Stomach (tissue), 4 donors: ENCODE data around the gene ARHGAP4.

ENCODE experiments used
- CTCF ChIP-seq, 7 experiments: fragments of 450-650 bp in 4 of 7; fragments of 200-600 bp in 3 of 7; sonication (generic) in 3 of 7; IDR thresholded peaks; one replicate each; pipeline ENCODE4 v1.5.1; 2016 to 2019; ENCODE audit warnings: antibody characterized with exemption in 7 of 7, control low read depth in 2 of 7, mild to moderate bottlenecking in 1 of 7
- EP300 ChIP-seq: sonication (generic); formaldehyde crosslinking; IDR thresholded peaks from one replicate; pipeline ENCODE4 v1.6.1; 2017; ENCODE audit warnings: antibody characterized with exemption
- POLR2A ChIP-seq, 4 donors: fragments of 450-650 bp; IDR thresholded peaks; one replicate each; pipeline ENCODE4 v1.6.1; 2016; ENCODE audit warnings: antibody characterized with exemption in 4 of 4, control low read depth in 2 of 4, mild to moderate bottlenecking in 1 of 4, moderate library complexity in 1 of 4
- POLR2AphosphoS5 ChIP-seq, 3 donors: sonication (generic); formaldehyde crosslinking; IDR thresholded peaks; one replicate each; pipeline ENCODE4 v1.6.1; 2016; ENCODE audit warnings: antibody characterized with exemption in 3 of 3

DNA sequence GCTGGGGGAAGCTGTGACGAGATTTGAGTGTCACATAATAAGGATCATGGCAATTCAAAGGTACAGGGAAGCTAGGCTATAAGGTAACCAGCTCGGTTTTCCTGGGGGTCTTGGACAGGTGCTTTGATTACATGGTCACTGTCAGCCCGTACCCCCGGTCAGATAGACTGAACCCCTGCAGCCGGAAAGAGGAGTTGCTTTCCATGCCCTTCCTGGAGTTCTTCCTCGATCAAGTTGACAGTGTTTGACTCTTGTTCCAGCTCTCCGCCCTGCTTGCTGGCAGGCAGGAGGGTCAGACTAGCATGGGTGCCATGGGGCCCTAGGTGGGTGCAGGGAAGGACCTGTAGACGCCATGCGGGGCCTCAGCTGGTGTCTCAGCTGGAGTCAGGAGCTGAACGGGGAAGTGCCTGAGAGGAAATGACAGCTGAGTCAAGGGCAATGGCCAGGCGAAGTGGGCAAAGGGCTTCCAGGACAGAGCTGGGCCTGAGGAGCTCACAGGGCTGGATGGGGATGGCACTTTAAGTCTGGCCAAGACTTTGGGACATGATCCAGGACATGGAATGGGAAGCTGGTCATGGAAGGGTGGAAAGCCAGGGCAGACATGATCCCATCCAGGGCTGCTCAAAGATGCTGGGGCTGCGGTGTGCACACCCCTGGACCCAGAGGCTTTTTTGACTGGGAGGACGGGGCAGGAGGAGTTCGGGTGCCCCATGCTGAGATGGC is 48.1 kb upstream of the ARHGAP4 start:
- TF ChIP-seq EP300 (no peak), CTCF (IDR thresholded peaks at IDR 0.05) (no peak), POLR2A (IDR thresholded peaks at IDR 0.05) (no peak), POLR2AphosphoS5 (IDR thresholded peaks at IDR 0.05) (no peak)
